Measurements from ENCODE around the gene PHKG1. TPM values are rescaled to one million over a fixed set of nuclear protein-coding genes. Genes with fewer than 3 reads are reported as not detected.

PHKG1 gene
- total and polyA plus RNA-seq, 2 of the 8 experiments (the other 6 are each of a cell fraction or from before 2014, with no cell fraction given): 0.03 to 0.61 TPM

GRCh38 chr7:56051053-56051338, 41.8 kb downstream of the PHKG1 start:
- 1% methylated on average over 9 of the region's 9 CpGs; no CpG with 5 or more reads in 1 of the 2 experiments for WGBS, 2 experiments (ENCODE audit: extremely low coverage in 1 of 2, insufficient coverage in 1 of 2, insufficient read length in 1 of 2, insufficient replicate concordance in 2 of 2, low coverage in 1 of 2, low lambda C conversion rate in 2 of 2, missing lambda C conversion rate in 1 of 2)
- ChIA-PET CTCF (ENCODE audit: partially characterized antibody) (interaction anchor here (0.8 to 1.5 kb wide), 4 partner anchors 10 to 87 kb away, joined by 3 to 4 read pairs (median 3); no protein-coding TSS in a partner anchor), POLR2A (ENCODE audit: partially characterized antibody) (interaction anchor here (0.6 to 44.4 kb wide), 17 partner anchors 8 to 881 kb away, joined by 3 to 869 read pairs (median 4); partner anchors contain the start of genes CHCHD2, NIPSNAP2, PHKG1 and SUMF2)
- TF ChIP-seq USF2 (IDR thresholded peaks at IDR 0.05; ENCODE audit: low read length) (no peak), ASH2L (IDR thresholded peaks at IDR 0.05; ENCODE audit: low read length) (peak; percentile 52)
- FAIRE-seq: no peak
- peak overlapping the region; percentile 74 for H3K14ac ChIP-seq (ENCODE audit: insufficient read length)
- DNase-seq (ENCODE audit: low read depth in 1 of 2, low spot score in 2 of 2): no peak
- peak overlapping the region; percentile 97 for H4K91ac ChIP-seq (replicated peaks; ENCODE audit: insufficient read length, low read length)
- H3K4me2 ChIP-seq (ENCODE audit: insufficient read depth in 1 of 2, low read depth in 2 of 2, low read length in 2 of 2): peak overlapping the region; percentile 58 to 78
- peak overlapping the region; percentile 94 for H3K27ac ChIP-seq (ENCODE audit: low read depth, low read length)
- H4K20me1 ChIP-seq (replicated peaks in 1 of 2; ENCODE audit: control insufficient read depth in 1 of 2, insufficient read depth in 2 of 2, low read length in 2 of 2): peaks cover 0 to 3% of the 10 kb centered on the region in 2 experiments
- H3K23me2 ChIP-seq (ENCODE audit: low read depth, low read length): no peaks in the 10 kb centered on the region; the same call in 1 of the 2 replicates
- peak overlapping the region; percentile 91 for H2AK5ac ChIP-seq (ENCODE audit: low read depth, low read length)
- peak overlapping the region; percentile 82; the same call in 1 of the 2 replicates for H2AFZ ChIP-seq (ENCODE audit: low read length)
- H4K8ac ChIP-seq (ENCODE audit: extremely low read depth, insufficient read depth, low read length): peak overlapping the region; percentile 94; the same call in 1 of the 2 replicates
- peaks cover 7 to 58% of the 10 kb centered on the region in 2 experiments for H3K79me2 ChIP-seq (ENCODE audit: control insufficient read depth in 1 of 2, insufficient read depth in 2 of 2, low read length in 2 of 2)
- peak overlapping the region; percentile 74 to 100 (median 92) for H3K4me3 ChIP-seq (ENCODE audit: extremely low read depth in 1 of 4, insufficient read depth in 2 of 4, low read depth in 3 of 4, low read length in 4 of 4)
- H2BK12ac ChIP-seq (ENCODE audit: low read depth, low read length): 0 out of 2 replicates have a peak overlapping the region, but pooled peaks have one; percentile 60
- no peak overlapping the region for H2BK20ac ChIP-seq (ENCODE audit: low read length)
- peaks cover 15 to 35% (median 27%) of the 10 kb centered on the region in 4 experiments for H3K36me3 ChIP-seq (ENCODE audit: control insufficient read depth in 2 of 4, insufficient read depth in 4 of 4, low read length in 3 of 4)
- H4K5ac ChIP-seq (ENCODE audit: insufficient read length, low read depth, low read length): peak overlapping the region; percentile 97
- no peak overlapping the region for H2BK120ac ChIP-seq (replicated peaks; ENCODE audit: low read depth, low read length)
- H2BK5ac ChIP-seq (ENCODE audit: low read depth, low read length): peak overlapping the region; percentile 99
- peak overlapping the region; percentile 94 for H3K4ac ChIP-seq (replicated peaks; ENCODE audit: insufficient read length, low read depth, low read length)
- no peak overlapping the region for H3K23ac ChIP-seq (ENCODE audit: insufficient read length)
- peak overlapping the region; percentile 93 to 99 (median 98) for H3K9ac ChIP-seq (replicated peaks in 1 of 4; ENCODE audit: extremely low read depth in 1 of 4, low read depth in 3 of 4, low read length in 3 of 4)
- H3K18ac ChIP-seq (ENCODE audit: extremely low read depth, low read length): peak overlapping the region; percentile 98
- peaks cover 0 to 11% (median 1%) of the 10 kb centered on the region in 4 experiments; a peak in 6 of 7 replicates for H3K4me1 ChIP-seq (replicated peaks in 1 of 4; ENCODE audit: control insufficient read depth in 3 of 4, insufficient read depth in 4 of 4, low read length in 3 of 4)
- no peaks in the 10 kb centered on the region for H3K9me3 ChIP-seq (ENCODE audit: insufficient read depth in 2 of 2, low read depth in 1 of 2, low read length in 1 of 2)
- H2BK15ac ChIP-seq (ENCODE audit: low read length): no peak overlapping the region
- peak overlapping the region; percentile 82 for H3K56ac ChIP-seq (replicated peaks; ENCODE audit: insufficient read length, low read depth, low read length)
- peaks cover 2% of the 10 kb centered on the region; the same call in 1 of the 2 replicates for H3K79me1 ChIP-seq (ENCODE audit: low read depth, low read length)
- no peaks in the 10 kb centered on the region for H3K27me3 ChIP-seq (replicated peaks in 1 of 4; ENCODE audit: control insufficient read depth in 3 of 4, extremely low read depth in 1 of 4, insufficient read depth in 3 of 4, low read length in 3 of 4)

Measured in H1 (cell line).